H9 (cell line): ENCODE measurements around the gene PRIMPOL. TPM values are rescaled to one million over a fixed set of nuclear protein-coding genes. Genes with fewer than 3 reads are reported as not detected.

Source experiments
- DNase-seq: peaks from one replicate; pipeline ENCODE4 v3.0.0-alpha.2; 2017
- H2AFZ ChIP-seq: one replicate; pipeline ENCODE4 v1.6.1; 2013; ENCODE audit warnings: mild to moderate bottlenecking, low read length, control low read depth, moderate library complexity
- H2AK5ac ChIP-seq: 2 replicates; pipeline ENCODE4 v1.6.1; 2013; ENCODE audit warnings: low read length, control low read depth, mixed read lengths; ENCODE audit not compliant: insufficient read length
- H2BK120ac ChIP-seq: one replicate; pipeline ENCODE4 v1.6.1; 2013; ENCODE audit warnings: low read depth, mild to moderate bottlenecking, low read length, control low read depth, inconsistent platforms; ENCODE audit not compliant: poor library complexity, severe bottlenecking
- H2BK12ac ChIP-seq: 2 replicates; pipeline ENCODE4 v1.6.1; 2013; ENCODE audit warnings: low read length, control low read depth, mixed read lengths, low read depth; ENCODE audit not compliant: insufficient read length
- H2BK15ac ChIP-seq: 2 replicates; pipeline ENCODE4 v1.6.1; 2013; ENCODE audit warnings: low read depth, low read length, control low read depth
- H2BK20ac ChIP-seq: one replicate; pipeline ENCODE4 v1.6.1; 2013; ENCODE audit warnings: low read depth, mild to moderate bottlenecking, low read length, control low read depth, inconsistent platforms; ENCODE audit not compliant: poor library complexity, severe bottlenecking
- H2BK5ac ChIP-seq: 2 replicates; pipeline ENCODE4 v1.6.1; 2013; ENCODE audit warnings: low read length, control low read depth, mixed read lengths; ENCODE audit not compliant: insufficient read length
- H3K14ac ChIP-seq: 2 replicates; pipeline ENCODE4 v1.6.1; 2013; ENCODE audit warnings: low read length, control low read depth; ENCODE audit not compliant: insufficient read depth
- H3K18ac ChIP-seq: 2 replicates; pipeline ENCODE4 v1.6.1; 2013; ENCODE audit warnings: low read depth, mild to moderate bottlenecking, mixed read lengths, low read length, control low read depth; ENCODE audit not compliant: insufficient read length
- H3K23ac ChIP-seq: 2 replicates; pipeline ENCODE4 v1.6.1; 2013; ENCODE audit warnings: low read length, control low read depth, mixed read lengths, low read depth; ENCODE audit not compliant: insufficient read length
- H3K23me2 ChIP-seq: 2 replicates; pipeline ENCODE4 v1.6.1; 2013; ENCODE audit warnings: low read depth, mild to moderate bottlenecking, mixed read lengths, low read length, control low read depth; ENCODE audit not compliant: insufficient read length, poor library complexity, severe bottlenecking
- H3K27ac ChIP-seq: 2 replicates; pipeline ENCODE4 v1.5.1; 2013; ENCODE audit warnings: low read length, control low read depth, mixed read lengths, low read depth; ENCODE audit not compliant: insufficient read length
- H3K27me3 ChIP-seq: 2 replicates; pipeline ENCODE4 v1.6.1; 2013; ENCODE audit warnings: low read length, control low read depth, inconsistent platforms; ENCODE audit not compliant: insufficient read depth
- H3K4ac ChIP-seq: 2 replicates; pipeline ENCODE4 v1.6.1; 2013; ENCODE audit warnings: low read depth, mild to moderate bottlenecking, control low read depth, inconsistent platforms, low read length, moderate library complexity
- H3K4me1 ChIP-seq: 2 replicates; pipeline ENCODE4 v1.6.1; 2013; ENCODE audit warnings: low read length, control low read depth, inconsistent platforms; ENCODE audit not compliant: insufficient read depth
- H3K4me2 ChIP-seq: 2 replicates; pipeline ENCODE4 v1.6.1; 2013; ENCODE audit warnings: low read length, control low read depth, mixed read lengths; ENCODE audit not compliant: insufficient read length, insufficient read depth
- H3K56ac ChIP-seq: 2 replicates; pipeline ENCODE4 v1.6.1; 2013; ENCODE audit warnings: low read depth, mild to moderate bottlenecking, mixed read lengths, low read length, control low read depth; ENCODE audit not compliant: insufficient read length
- H3K79me1 ChIP-seq: 2 replicates; pipeline ENCODE4 v1.6.1; 2013; ENCODE audit warnings: low read depth, mild to moderate bottlenecking, moderate library complexity, low read length, control low read depth, inconsistent platforms; ENCODE audit not compliant: insufficient read depth, poor library complexity, severe bottlenecking
- H3K79me2 ChIP-seq: 2 replicates; pipeline ENCODE4 v1.6.1; 2013; ENCODE audit warnings: low read length, control low read depth, inconsistent platforms; ENCODE audit not compliant: insufficient read depth
- H3K9ac ChIP-seq: 2 replicates; pipeline ENCODE4 v1.6.1; 2013; ENCODE audit warnings: low read length, control low read depth, mixed read lengths; ENCODE audit not compliant: insufficient read length; ENCODE audit errors: extremely low read depth
- H3K9me3 ChIP-seq: one replicate; pipeline ENCODE4 v1.6.1; 2013; ENCODE audit warnings: low read depth, low read length, inconsistent platforms; ENCODE audit not compliant: control insufficient read depth
- H3T11ph ChIP-seq: one replicate; pipeline ENCODE4 v1.6.1; 2013; ENCODE audit warnings: mild to moderate bottlenecking, low read length, control low read depth, inconsistent platforms
- H4K20me1 ChIP-seq: one replicate; pipeline ENCODE4 v1.6.1; 2013; ENCODE audit not compliant: control insufficient read depth, insufficient read length, insufficient read depth
- H4K5ac ChIP-seq: 2 replicates; pipeline ENCODE4 v1.6.1; 2013; ENCODE audit warnings: low read depth, mild to moderate bottlenecking, mixed read lengths, low read length, control low read depth; ENCODE audit not compliant: insufficient read length
- H4K8ac ChIP-seq: replicated peaks from 2 replicates; pipeline ENCODE4 v1.6.1; 2013; ENCODE audit warnings: low read length, control low read depth, mixed read lengths, low read depth; ENCODE audit not compliant: insufficient read length
- H4K91ac ChIP-seq: 2 replicates; pipeline ENCODE4 v1.6.1; 2013; ENCODE audit warnings: low read depth, mild to moderate bottlenecking, moderate library complexity, mixed read lengths, low read length, control low read depth; ENCODE audit not compliant: insufficient read length
- H3K27ac Mint-ChIP-seq, 3 experiments: 2 replicates in 2 of 3; 3 replicates in 1 of 3; pipeline ENCODE4 v1.8.0; 2020 to 2021; ENCODE audit warnings: mixed read lengths in 3 of 3, mild to moderate bottlenecking in 1 of 3, moderate library complexity in 1 of 3
- H3K27me3 Mint-ChIP-seq: 2 replicates; pipeline ENCODE4 v1.8.0; 2021; ENCODE audit warnings: low read depth, mild to moderate bottlenecking, moderate library complexity, mixed read lengths
- H3K36me3 Mint-ChIP-seq, 3 experiments: 2 replicates in 2 of 3; 3 replicates in 1 of 3; pipeline ENCODE4 v1.8.0; 2020 to 2021; ENCODE audit warnings: low read depth in 3 of 3, mixed read lengths in 3 of 3; ENCODE audit not compliant: insufficient read depth in 1 of 3
- H3K4me1 Mint-ChIP-seq, 2 experiments: 2 replicates each; pipeline ENCODE4 v1.8.0; 2020; ENCODE audit warnings: mixed read lengths in 2 of 2
- H3K4me3 Mint-ChIP-seq, 2 experiments: 2 replicates in 1 of 2; 3 replicates in 1 of 2; pipeline ENCODE4 v1.8.0; 2020 to 2021; ENCODE audit warnings: mild to moderate bottlenecking in 2 of 2, mixed read lengths in 2 of 2, moderate library complexity in 1 of 2
- H3K9me3 Mint-ChIP-seq, 2 experiments: 2 replicates in 1 of 2; 3 replicates in 1 of 2; pipeline ENCODE4 v1.8.0; 2020; ENCODE audit warnings: mild to moderate bottlenecking in 2 of 2, mixed read lengths in 2 of 2, moderate library complexity in 1 of 2
- CTCF ChIP-seq: fragments of 200-600 bp; sonication (generic); conservative IDR thresholded peaks from 3 replicates; pipeline ENCODE4 v1.8.0; 2021; ENCODE audit warnings: antibody characterized with exemption, mild to moderate bottlenecking
- WGBS: extraction: QIAGEN DNeasy Blood & Tissue Kit; methylation state at CpG from one replicate; pipeline ENCODE4 v1.1.7; 2013; ENCODE audit warnings: missing lambda C conversion rate, low lambda C conversion rate, mixed read lengths; ENCODE audit not compliant: insufficient read length; ENCODE audit errors: extremely low coverage; 5-methylcytosine and 5-hydroxymethylcytosine counted together
- total RNA-seq: library from RNA; stranded (reverse); gene quantifications from 2 replicates; pipeline ENCODE4 v1.2.1, GENCODE V29; 2021

Gene PRIMPOL
- total RNA-seq, 1 experiment from 2014 or later: 4.9 TPM

- no peak overlapping the region for H4K8ac ChIP-seq
- H2BK12ac ChIP-seq: no peak overlapping the region
- H3K27ac Mint-ChIP-seq: no peak overlapping the region
- H4K91ac ChIP-seq: no peak overlapping the region
- no peak overlapping the region for H2AFZ ChIP-seq
- no peak overlapping the region for H3K56ac ChIP-seq
- H4K20me1 ChIP-seq: no peaks in the 10 kb centered on the region
- no peaks in the 10 kb centered on the region for H3K9me3 ChIP-seq
- no peak for TF ChIP-seq CTCF
- H3T11ph ChIP-seq: no peak overlapping the region
- H3K4me1 ChIP-seq: no peaks in the 10 kb centered on the region
- no peak overlapping the region for H3K4ac ChIP-seq
- H4K5ac ChIP-seq: no peak overlapping the region
- H3K36me3 Mint-ChIP-seq: peaks cover 0 to 4% (median 3%) of the 10 kb centered on the region in 3 experiments; a peak in 5 of 7 replicates
- H2BK20ac ChIP-seq: no peak overlapping the region
- WGBS: no CpG with 5 or more reads among the region's 8 CpGs
- H3K4me2 ChIP-seq: no peak overlapping the region
- H3K79me2 ChIP-seq: no peaks in the 10 kb centered on the region
- no peak overlapping the region for H2BK5ac ChIP-seq
- no peaks in the 10 kb centered on the region for H3K9me3 Mint-ChIP-seq
- no peaks in the 10 kb centered on the region for H3K27me3 Mint-ChIP-seq
- no peaks in the 10 kb centered on the region for H3K27me3 ChIP-seq
- H3K27ac ChIP-seq: no peak overlapping the region
- H2AK5ac ChIP-seq: no peak overlapping the region
- H3K9ac ChIP-seq: no peak overlapping the region
- H2BK15ac ChIP-seq: no peak overlapping the region; the same call in 1 of the 2 replicates
- H3K79me1 ChIP-seq: no peaks in the 10 kb centered on the region
- no peak overlapping the region for H3K23ac ChIP-seq
- peaks cover 15 to 16% of the 10 kb centered on the region in 2 experiments for H3K4me1 Mint-ChIP-seq
- no peak overlapping the region for H3K18ac ChIP-seq
- H3K23me2 ChIP-seq: no peaks in the 10 kb centered on the region
- no peak overlapping the region for H2BK120ac ChIP-seq
- no peak for DNase-seq
- H3K4me3 Mint-ChIP-seq: no peak overlapping the region
- no peak overlapping the region for H3K14ac ChIP-seq
Observed at GRCh38 chr4:184655889-184656869, 6.6 kb downstream of the PRIMPOL start.
